GM19023 (cell line): ENCODE data around the gene CEMP1.

Source experiments
- ATAC-seq: cut with Tn5 transposase; IDR thresholded peaks from one replicate; pipeline ENCODE4 v1.9.1; 2021; ENCODE audit warnings: mild to moderate bottlenecking, moderate library complexity; ENCODE audit not compliant: unreplicated experiment

Gene CEMP1

DNA sequence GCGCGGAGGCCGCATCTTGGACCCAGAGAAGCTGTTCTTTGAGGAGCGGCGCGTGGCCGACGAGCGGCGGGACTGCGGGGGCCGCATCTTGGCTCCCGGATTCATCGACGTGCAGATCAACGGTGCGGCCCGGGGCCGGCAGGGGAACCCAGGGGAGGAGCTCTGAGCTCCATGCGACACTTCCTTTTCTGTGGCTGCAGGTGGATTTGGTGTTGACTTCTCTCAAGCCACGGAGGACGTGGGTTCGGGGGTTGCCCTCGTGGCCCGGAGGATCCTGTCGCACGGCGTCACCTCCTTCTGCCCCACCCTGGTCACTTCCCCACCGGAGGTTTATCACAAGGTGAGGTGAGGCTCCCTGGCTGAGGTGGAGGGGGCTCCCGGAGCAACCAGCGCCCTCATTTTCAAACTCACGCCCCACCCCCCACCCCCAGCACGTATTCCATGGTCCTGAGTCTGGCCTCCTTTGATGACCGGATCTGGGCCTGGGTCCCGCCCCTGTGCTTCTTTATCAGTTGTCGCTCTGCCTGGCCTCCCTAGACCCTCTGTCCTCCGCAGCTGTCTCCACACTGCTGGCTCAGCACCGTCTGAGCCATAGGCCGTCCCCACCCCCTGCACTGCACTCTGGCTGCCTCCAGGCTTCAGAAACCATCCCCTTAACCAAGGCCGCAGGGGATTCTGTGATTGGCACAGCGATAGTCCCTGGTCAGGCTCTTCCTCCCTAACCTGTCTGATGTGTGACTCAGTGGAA, 10.2 kb downstream of the CEMP1 start:
- ATAC-seq, result no peak

GRCh38 chr16:2520097-2520783, 11.0 kb downstream of the CEMP1 start, which contains the start of gene AMDHD2:
TSS of gene AMDHD2 (plus strand) at chr16:2520371. CDS start at chr16:2520459, 88 bp downstream.
- no peak for ATAC-seq

GRCh38 chr16:2519711-2520080, 11.5 kb downstream of the CEMP1 start:
- no peak for ATAC-seq

GRCh38 chr16:2518823-2519710, 12.1 kb downstream of the CEMP1 start:
- ATAC-seq, result no peak

- no peak for ATAC-seq
Measured at GRCh38 chr16:2517954-2518605, 13.1 kb downstream of the CEMP1 start.

DNA sequence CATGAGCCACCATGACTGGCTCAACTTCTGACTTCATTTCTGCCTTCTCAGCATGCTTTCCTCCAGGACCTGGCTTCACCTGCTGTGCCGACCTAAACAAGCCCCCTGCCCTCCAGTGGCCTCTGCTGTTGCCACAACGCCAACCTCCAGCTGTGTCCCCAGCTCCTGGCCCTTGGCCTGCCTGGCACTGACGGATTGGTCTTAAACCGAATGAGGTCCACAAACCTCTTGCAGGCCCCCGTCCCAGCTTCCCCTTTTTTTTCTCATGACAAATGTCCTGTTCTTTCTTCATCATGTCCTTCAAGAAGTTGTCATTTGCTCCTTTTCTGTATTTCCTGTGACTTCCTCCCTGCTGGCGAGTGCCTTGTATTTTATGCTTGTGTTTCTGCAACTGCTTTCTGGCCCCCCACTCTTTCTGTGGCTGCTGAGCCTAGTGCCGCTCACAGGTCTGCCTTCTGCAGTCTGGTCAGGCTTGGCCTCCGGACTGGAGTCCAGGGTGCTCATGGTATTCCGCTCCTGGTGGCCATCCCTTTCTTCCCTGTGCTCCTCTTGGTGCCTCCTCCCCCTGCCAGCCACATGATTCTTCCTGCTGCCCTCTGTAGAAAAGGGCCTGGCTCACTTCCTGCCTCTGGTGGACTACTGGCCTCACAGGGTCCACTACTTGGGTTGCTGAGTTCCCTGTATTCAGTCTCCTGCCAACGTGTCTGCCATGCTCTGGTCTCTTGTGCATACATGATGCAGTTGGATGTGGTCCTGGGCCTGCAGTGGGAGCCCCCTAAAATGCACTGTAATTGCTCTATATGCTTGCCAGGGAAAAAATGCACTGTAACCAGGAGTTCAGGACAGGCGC, 14.6 kb downstream of the CEMP1 start:
- no peak for ATAC-seq

GRCh38 chr16:2515180-2515851, 15.9 kb downstream of the CEMP1 start:
- ATAC-seq, result no peak

GRCh38 chr16:2514333-2515179, 16.7 kb downstream of the CEMP1 start:
- ATAC-seq, result peak; percentile 6

GRCh38 chr16:2513405-2514332, 17.5 kb downstream of the CEMP1 start, which contains the start of gene ATP6V0C:
TSS of gene ATP6V0C (plus strand) at chr16:2513952. CDS start at chr16:2514104, 152 bp downstream.
- ATAC-seq, result peak; percentile 70

DNA sequence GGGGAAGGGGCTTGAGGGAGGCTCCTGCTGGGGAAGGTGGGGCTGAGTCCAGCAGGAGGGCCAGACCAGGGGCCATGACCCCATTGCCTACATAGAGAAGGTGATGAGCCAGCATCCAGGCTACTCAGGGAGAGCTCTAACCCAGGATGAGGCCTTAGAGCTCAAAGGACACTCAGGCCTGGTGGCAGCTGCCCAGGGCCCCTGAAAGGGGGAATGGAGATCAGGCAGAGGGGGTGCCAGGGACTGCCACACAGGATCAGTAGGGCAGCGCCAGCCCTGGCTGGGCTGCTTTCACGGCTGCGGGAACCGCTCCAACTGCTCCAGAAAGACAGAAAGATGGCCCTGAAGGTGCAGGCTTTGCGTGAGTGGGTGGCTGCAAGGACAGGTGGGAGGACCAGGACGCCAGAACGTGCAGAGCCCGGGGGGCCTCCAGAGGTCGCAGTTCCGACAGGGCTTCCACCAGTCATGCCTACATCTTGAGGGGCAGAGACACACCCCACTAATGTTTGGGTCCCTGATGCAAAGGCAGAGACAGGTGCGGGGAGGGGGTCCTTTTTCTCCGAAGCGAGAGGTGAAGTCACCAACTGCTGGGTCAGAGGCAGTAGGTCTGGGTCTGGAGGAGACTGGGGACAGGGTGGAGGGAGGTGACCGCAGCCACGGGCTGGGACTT, 18.3 kb downstream of the CEMP1 start:
- ATAC-seq, result no peak

DNA sequence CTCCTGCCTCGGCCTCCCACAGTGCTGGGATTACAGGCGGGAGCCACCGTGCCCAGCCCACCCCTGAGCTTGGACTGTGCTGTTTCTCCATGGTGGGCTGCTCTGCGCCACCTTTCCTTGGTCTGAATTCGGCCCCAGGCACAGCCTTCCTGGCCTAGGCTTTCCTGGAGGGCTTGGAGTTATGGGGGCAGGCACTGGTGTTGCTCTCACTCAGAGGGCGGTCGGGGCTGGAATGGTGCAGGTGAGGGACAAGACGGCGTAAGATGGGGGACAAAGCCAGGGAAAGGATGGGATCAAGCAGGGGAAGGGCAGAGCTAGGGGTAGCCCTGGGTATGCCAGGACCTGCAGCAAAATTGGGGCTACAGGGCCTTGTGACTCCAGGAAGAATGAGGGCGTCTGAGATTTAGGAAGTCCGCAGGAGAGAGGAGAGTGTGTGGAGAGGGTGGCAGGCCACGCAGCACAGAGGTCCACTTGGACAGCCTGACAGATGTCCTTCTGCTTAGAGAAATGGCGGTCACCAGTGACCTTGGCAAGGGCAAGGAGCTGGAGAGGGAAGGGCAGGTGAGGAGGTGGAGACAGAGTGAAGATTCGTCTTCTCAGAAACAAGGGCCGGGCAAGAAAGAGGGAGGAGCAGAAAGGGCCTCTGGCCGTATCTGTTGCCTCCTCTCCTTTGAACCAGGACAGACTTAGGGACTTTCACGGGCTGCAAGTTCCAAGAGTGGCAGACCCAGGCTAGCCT, 19.0 kb downstream of the CEMP1 start:
- ATAC-seq, result no peak

DNA sequence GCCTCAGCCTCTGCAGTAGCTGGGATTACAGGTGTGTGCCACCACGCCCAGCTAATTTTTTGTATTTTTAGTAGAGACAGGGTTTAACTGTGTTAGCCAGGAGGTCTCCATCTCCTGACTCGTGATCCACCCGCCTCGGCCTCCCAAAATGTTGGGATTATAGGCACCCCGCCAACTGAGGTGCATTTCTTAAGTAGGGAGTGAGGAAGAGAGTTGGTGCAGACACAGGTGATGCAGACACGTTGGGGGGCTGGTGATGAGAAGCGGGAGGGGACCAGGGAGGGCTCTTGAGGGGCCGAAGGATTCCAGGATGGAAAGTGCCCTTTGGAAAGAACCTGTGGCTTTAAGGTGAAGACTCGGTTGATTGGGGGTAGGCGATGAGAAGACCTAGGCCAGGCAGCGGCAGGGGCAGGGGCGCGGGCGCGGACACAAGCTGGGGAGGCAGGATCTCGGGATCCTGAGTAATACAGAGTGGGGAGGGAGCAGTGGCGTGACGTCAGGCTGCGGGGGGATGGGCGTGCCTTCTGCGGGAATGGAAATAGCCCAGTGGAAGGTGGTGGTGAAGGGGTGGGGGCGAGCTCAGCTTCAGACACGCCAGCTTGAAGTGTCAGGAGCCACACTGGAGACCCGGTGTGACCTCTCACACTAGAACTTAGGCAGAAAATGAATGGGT, 19.9 kb downstream of the CEMP1 start:
- no peak for ATAC-seq

- ATAC-seq, result no peak
Measured at GRCh38 chr16:2508722-2509400, 22.3 kb downstream of the CEMP1 start.

DNA sequence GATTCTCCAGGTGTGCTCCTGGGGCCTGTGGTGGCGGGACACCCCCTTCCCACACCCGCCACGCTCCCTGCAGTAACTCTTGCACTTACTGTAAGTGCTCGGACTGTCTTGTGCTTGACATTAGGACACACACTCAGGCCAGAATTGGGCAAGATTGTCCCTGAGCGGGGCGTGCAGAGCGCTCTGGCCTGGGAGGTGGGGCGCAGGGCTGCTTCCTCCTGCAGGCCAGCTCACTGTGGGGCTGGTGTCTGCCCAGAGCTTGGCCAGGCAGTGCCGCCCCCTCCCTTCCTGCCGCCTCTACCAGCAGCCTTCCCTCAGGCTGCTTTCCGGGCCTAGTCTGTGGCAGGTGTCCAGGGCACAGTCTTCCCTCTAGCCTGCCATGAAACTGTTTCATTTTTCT, 23.5 kb downstream of the CEMP1 start:
- no peak for ATAC-seq

DNA sequence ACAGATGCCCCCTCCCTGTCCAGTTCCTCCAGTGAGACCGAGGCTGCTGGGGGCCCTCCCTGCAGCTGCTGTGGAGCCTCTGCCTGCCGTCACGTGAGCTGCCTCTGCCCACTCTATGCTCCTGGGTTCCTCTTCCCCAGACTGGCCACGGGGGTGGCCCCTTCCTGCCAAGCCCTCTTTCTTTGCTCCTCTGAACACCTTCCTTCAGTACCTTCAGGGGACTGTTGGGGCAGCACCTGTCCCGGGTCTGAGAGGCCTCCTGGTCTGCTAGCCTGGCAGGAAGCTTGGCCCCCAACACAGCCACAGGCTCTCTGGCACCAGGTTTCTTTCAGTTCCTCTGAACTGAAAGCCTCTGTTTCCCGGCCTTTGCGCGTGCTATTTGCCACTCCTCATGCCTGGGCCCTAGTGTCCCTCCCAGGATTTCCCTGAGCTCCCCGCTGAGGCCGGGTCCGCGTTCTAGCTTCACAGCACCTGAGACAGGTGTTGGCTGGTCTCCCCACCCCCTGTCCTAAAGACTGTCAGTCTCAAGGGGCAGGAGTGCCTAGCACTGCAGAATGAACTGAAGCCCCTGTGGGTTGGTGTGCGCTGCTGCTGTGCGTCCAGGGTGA, 24.1 kb downstream of the CEMP1 start:
- ATAC-seq, result no peak
